ENCODE measurements around the gene CEACAM4. TPM values are rescaled to one million over a fixed set of nuclear protein-coding genes. Genes with fewer than 3 reads are reported as not detected.
A peak's percentile ranks its signal among the peaks of the same experiment; 100 is the strongest.

Gene CEACAM4
- total and polyA plus RNA-seq, 9 of the 15 experiments (the other 6 are each of a cell fraction or from before 2014, with no cell fraction given) = not detected

GRCh38 chr19:41577144-41577830 is 49.6 kb downstream of the CEACAM4 start:
- Histone ChIP-seq H3K4me1 (replicated peaks in 1 of 2; ENCODE audit: control insufficient read depth in 2 of 2, insufficient read depth in 2 of 2, low read length in 2 of 2) (no peaks in the 10 kb centered on the region), H2AFZ (ENCODE audit: low read depth, low read length) (no peak overlapping the region), H3K27ac (ENCODE audit: extremely low read depth, low read depth, low read length) (no peak overlapping the region), H3K27me3 (ENCODE audit: control insufficient read depth in 2 of 2, insufficient read depth in 2 of 2, low read length in 2 of 2) (no peaks in the 10 kb centered on the region), H3K4me2 (ENCODE audit: insufficient read depth, low read length) (no peak overlapping the region), H3K9me1 (ENCODE audit: control insufficient read depth, insufficient read depth, low read length) (no peaks in the 10 kb centered on the region), H3K4me3 (no peak overlapping the region), H4K20me1 (replicated peaks; ENCODE audit: control insufficient read depth, insufficient read depth, low read length) (no peaks in the 10 kb centered on the region), H3K79me2 (ENCODE audit: control insufficient read depth, insufficient read depth, low read length) (no peaks in the 10 kb centered on the region), H3K36me3 (ENCODE audit: control insufficient read depth, insufficient read depth, low read length) (no peaks in the 10 kb centered on the region), H3K9me3 (replicated peaks; ENCODE audit: control insufficient read depth, insufficient read depth, low read depth, low read length) (no peaks in the 10 kb centered on the region; the same call in 1 of the 2 replicates), H3K9ac (ENCODE audit: insufficient read depth in 1 of 2, low read depth in 2 of 2, low read length in 2 of 2) (no peak overlapping the region)
- no TSS peak for BruUV-seq (replicated peaks)
- 4% methylated on average over 19 of the region's 19 CpGs for WGBS (ENCODE audit: insufficient coverage, low coverage, missing lambda C conversion rate)
- in situ Hi-C loops (cut with MboI) = loop anchor here (10.0 kb wide), 1 partner anchor 372 kb away; no protein-coding TSS in a partner anchor
- no peak for FAIRE-seq
- POLR2A ChIA-PET = no interaction called here
- DNase-seq (ENCODE audit: extremely low read depth in 1 of 4, low spot score in 3 of 4) = no peak
- CTCF ChIA-PET (ENCODE audit: low intra/inter-chr PET ratio) = no interaction called here
- intact Hi-C loops (cut with micrococcal nuclease) = no loop called here
- TF ChIP-seq ZNF551 (CRISPR knock-in tag; IDR thresholded peaks at IDR 0.05) (no peak), CLOCK (CRISPR knock-in tag; IDR thresholded peaks at IDR 0.05; ENCODE audit: borderline replicate concordance) (no peak), ATF3 (IDR thresholded peaks at IDR 0.05) (peak; percentile 30; the same call in 1 of the 2 replicates), ATF3 (CRISPR knock-in tag; conservative IDR thresholded peaks at IDR 0.05) (no peak), ZNF280A (IDR thresholded peaks at IDR 0.05; ENCODE audit: low read depth, partially characterized antibody) (no peak), MTA3 (IDR thresholded peaks at IDR 0.05; ENCODE audit: borderline replicate concordance) (no peak), ZNF449 (CRISPR knock-in tag; IDR thresholded peaks at IDR 0.05) (peak; percentile 52; the same call in 1 of the 2 replicates), NFXL1 (CRISPR knock-in tag; IDR thresholded peaks at IDR 0.05) (no peak), CEBPG (CRISPR knock-in tag; IDR thresholded peaks at IDR 0.05) (no peak), CEBPG (tag; conservative IDR thresholded peaks at IDR 0.05 in 1 of 2, IDR thresholded peaks at IDR 0.05 in 1 of 2) (peak; percentile 51 to 62; a peak in 3 of 4 replicates), CREB1 (IDR thresholded peaks at IDR 0.05) (no peak), CREB1 (CRISPR knock-in tag; IDR thresholded peaks at IDR 0.05) (no peak), KDM2B (CRISPR knock-in tag; IDR thresholded peaks at IDR 0.05) (no peak), RBBP5 (IDR thresholded peaks at IDR 0.05; ENCODE audit: borderline replicate concordance, insufficient read depth, low read length, poor library complexity, severe bottlenecking) (no peak), BRCA1 (IDR thresholded peaks at IDR 0.05) (no peak), BRCA1 (CRISPR knock-in tag; IDR thresholded peaks at IDR 0.05) (no peak)
- ATAC-seq = peak; percentile 28; the same call in 1 of the 3 replicates
